Parathyroid adenoma (tissue), 2 donors: ENCODE measurements around the gene SPRING1.

Experiments
- H2AFZ ChIP-seq: fragments of 300-600 bp; sonication (generic); one replicate; pipeline ENCODE4 v1.7.0; 2017; ENCODE audit warnings: antibody characterized with exemption, mild to moderate bottlenecking
- H3K27ac ChIP-seq: fragments of 300-600 bp; sonication (generic); one replicate; pipeline ENCODE4 v1.7.0; 2017
- H3K27me3 ChIP-seq: fragments of 300-600 bp; sonication (generic); one replicate; pipeline ENCODE4 v1.7.0; 2017; ENCODE audit warnings: low read length; ENCODE audit not compliant: control insufficient read depth, insufficient read depth
- H3K36me3 ChIP-seq: fragments of 300-600 bp; sonication (generic); one replicate; pipeline ENCODE4 v1.7.0; 2017; ENCODE audit warnings: low read length; ENCODE audit not compliant: control insufficient read depth, insufficient read depth
- H3K4me1 ChIP-seq: fragments of 300-600 bp; sonication (generic); one replicate; pipeline ENCODE4 v1.7.0; 2017; ENCODE audit warnings: control low read depth
- H3K4me2 ChIP-seq: fragments of 300-600 bp; sonication (generic); one replicate; pipeline ENCODE4 v1.7.0; 2017; ENCODE audit warnings: low read length
- H3K4me3 ChIP-seq: fragments of 300-600 bp; sonication (generic); one replicate; pipeline ENCODE4 v1.7.0; 2017; ENCODE audit warnings: low read depth, low read length
- H3K79me2 ChIP-seq: fragments of 300-600 bp; sonication (generic); one replicate; pipeline ENCODE4 v1.7.0; 2017; ENCODE audit warnings: control low read depth
- H3K9ac ChIP-seq: fragments of 300-600 bp; sonication (generic); one replicate; pipeline ENCODE4 v1.7.0; 2017; ENCODE audit warnings: mild to moderate bottlenecking
- H3K9me3 ChIP-seq: fragments of 300-600 bp; sonication (generic); one replicate; pipeline ENCODE4 v1.7.0; 2017; ENCODE audit warnings: low read length; ENCODE audit not compliant: control insufficient read depth
- CTCF ChIP-seq: fragments of 300-600 bp; sonication (generic); IDR thresholded peaks from one replicate; pipeline ENCODE4 v1.7.0; 2017; ENCODE audit warnings: antibody characterized with exemption, mild to moderate bottlenecking
- donor health status: primary hyperparathyroidism.

The SPRING1 gene

DNA sequence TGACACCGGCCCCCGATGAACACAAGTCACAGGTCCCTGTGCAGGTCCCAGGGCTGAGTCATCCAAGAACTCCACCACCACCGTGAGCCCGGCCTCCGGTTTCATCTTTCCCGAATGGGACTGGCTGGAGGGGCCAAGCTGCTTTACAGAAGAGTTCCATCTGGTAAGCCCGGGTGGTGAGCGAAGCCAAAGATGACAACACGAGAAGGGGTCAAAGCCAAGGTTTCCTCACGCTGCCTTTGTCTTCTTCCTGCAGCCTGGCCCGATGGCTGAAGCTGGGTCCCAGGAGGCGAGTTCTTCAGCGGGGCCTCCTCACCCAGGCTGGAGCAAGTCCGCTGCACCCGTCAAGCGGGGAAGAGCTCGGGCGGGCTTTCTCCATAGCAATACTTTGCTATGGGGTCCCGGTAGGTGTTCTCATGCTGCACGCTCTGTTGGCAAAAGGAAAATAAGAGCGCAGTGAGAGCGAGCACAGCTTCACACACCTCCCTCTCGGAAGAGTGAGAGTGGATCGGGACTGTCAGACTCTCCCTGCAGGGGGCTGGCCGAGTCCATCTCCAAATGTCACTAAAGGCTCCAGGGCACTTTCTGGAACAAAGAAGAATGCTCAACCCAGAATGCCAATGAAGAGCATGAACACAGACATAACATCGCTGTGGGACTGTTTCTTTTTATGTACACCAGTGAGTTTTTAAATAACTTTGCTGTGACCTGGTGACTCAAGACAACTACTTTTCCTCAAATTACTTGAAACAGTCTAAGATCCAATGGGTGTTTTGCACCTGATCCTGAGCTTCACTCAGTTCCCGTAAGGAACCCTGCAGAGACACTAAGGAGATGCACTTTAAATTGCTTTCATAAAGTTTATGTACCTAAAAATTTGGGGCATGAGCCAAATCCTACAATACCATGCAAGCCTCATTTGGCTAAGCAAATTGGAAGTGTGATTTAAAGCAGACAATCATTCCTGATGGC lies 20.1 kb downstream of the SPRING1 start:
- TF ChIP-seq CTCF, result no peak
- Histone ChIP-seq H3K4me1 (peaks cover 6% of the 10 kb centered on the region), H3K4me2 (no peak overlapping the region), H3K9me3 (no peaks in the 10 kb centered on the region), H3K27me3 (no peaks in the 10 kb centered on the region), H3K27ac (no peak overlapping the region), H3K4me3 (no peak overlapping the region), H3K9ac (no peak overlapping the region), H2AFZ (no peak overlapping the region), H3K79me2 (peaks cover 2% of the 10 kb centered on the region), H3K36me3 (no peaks in the 10 kb centered on the region)

DNA sequence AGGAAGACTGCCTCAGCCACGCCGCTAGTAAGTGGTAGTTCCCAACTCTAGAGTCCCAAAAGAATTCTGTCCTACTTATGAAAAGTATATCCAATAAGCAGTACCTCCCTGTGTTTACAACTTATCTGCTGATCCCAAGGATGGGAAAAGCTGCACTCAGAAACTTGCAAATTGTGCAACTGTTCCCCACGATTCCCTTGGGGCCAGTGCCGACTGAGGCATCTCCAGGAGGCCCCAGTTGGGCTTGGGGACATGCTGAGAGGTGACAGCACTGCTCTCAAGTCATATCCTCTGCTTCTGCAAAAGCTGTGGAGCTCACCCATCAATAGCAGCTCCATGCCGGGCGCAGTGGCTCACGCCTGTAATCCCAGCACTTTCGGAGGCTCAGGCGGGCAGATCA lies 23.7 kb downstream of the SPRING1 start:
- no peaks in the 10 kb centered on the region for H3K4me1 ChIP-seq
- no peak overlapping the region for H3K4me3 ChIP-seq
- no peaks in the 10 kb centered on the region for H3K36me3 ChIP-seq
- no peak overlapping the region for H2AFZ ChIP-seq
- no peak for TF ChIP-seq CTCF
- H3K4me2 ChIP-seq, result no peak overlapping the region
- no peaks in the 10 kb centered on the region for H3K9me3 ChIP-seq
- no peak overlapping the region for H3K27ac ChIP-seq
- no peak overlapping the region for H3K9ac ChIP-seq
- peaks cover 2% of the 10 kb centered on the region for H3K79me2 ChIP-seq
- peaks cover under 1% of the 10 kb centered on the region for H3K27me3 ChIP-seq

DNA sequence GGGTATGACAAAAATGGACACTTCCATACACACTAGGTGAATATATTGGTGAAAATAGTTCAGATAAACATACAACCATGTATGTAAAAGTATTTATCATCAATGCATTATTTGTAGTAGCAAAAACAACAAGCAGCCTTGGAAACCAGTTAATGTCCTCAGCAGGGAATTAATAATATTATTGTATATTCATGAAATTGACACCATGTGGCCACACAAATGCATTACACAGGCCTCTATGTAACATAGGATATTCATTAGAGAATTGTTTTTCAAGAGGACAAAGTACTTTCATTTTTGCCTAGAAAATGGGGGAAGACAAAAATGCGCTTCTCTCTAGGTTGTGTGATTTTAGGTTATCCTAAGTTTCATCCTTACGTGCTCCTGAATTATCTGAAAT lies 24.3 kb downstream of the SPRING1 start:
- H3K36me3 ChIP-seq, result no peaks in the 10 kb centered on the region
- H3K27me3 ChIP-seq, result peaks cover 3% of the 10 kb centered on the region
- H3K27ac ChIP-seq, result no peak overlapping the region
- H3K4me2 ChIP-seq, result no peak overlapping the region
- TF ChIP-seq CTCF, result no peak
- H3K4me3 ChIP-seq, result no peak overlapping the region
- no peak overlapping the region for H3K9ac ChIP-seq
- no peak overlapping the region for H2AFZ ChIP-seq
- no peaks in the 10 kb centered on the region for H3K9me3 ChIP-seq
- peaks cover 2% of the 10 kb centered on the region for H3K79me2 ChIP-seq
- peaks cover 3% of the 10 kb centered on the region for H3K4me1 ChIP-seq

GRCh38 chr12:116712458-116713303 lies 25.2 kb downstream of the SPRING1 start:
- Histone ChIP-seq H3K36me3 (no peaks in the 10 kb centered on the region), H3K27me3 (peaks cover 3% of the 10 kb centered on the region), H3K79me2 (no peaks in the 10 kb centered on the region), H3K9me3 (no peaks in the 10 kb centered on the region), H3K4me2 (no peak overlapping the region), H3K4me3 (no peak overlapping the region), H3K27ac (no peak overlapping the region), H3K4me1 (peaks cover 5% of the 10 kb centered on the region), H3K9ac (no peak overlapping the region), H2AFZ (no peak overlapping the region)
- no peak for TF ChIP-seq CTCF
